NCI-H1930 (cell line): ENCODE results near the gene SLC6A2.

ENCODE experiments used
- DNase-seq, 2 experiments: peaks; one replicate each; lab custom pipeline; 2025; lab: John Stamatoyannopoulos, UW

The SLC6A2 gene

DNA sequence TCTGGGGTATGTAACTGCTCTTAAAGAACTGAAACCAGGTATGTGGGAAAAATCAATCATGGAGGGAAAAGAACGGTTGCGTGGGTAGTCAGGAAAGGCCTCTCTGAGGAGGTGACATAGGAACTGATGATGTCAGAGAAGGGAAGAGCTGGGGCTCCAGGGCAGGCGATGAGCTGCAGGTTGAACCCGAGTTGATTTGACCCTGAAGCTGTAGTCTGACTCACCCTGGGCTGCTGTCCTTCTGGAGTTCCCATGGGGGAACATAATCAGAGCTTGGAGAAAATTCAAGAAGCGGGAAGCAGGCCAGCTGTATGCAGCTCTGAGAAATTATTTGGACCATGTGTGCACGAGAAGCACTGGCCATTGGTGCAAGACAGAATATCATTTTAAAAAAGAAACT, 16.7 kb downstream of the SLC6A2 start:
- DNase-seq: no peak

DNA sequence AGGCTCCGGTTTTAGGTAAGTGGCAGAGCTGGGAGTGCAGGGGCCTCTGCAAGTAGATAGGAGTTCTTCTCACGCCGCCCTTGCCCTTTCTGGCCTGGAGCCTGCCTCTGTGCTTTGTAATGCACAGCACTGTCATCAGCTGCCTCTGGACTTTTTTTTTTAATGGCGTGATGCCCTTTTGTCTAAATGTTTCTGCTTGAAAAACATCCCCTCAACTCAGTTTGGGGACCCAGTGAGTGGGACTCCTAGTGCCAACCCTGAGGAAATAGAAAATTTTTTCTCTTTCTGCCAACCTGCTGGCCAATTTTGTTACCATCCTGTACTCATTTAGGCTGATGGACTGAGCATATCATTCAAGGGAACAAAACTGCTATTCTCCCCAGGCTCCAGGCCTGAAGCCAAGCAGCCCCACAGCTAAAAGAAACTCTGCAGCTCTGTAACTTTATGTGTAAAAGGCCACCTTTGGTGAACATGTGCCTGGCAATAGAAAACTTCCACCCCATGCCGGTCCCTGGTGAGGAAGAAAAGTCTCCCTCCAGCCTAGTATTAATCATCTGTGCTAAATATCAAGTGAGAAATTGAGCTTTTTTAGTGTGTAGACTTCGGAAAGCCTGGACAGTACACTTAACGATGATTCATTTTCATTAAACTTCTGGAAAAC, 22.5 kb downstream of the SLC6A2 start:
- DNase-seq: no peak

DNA sequence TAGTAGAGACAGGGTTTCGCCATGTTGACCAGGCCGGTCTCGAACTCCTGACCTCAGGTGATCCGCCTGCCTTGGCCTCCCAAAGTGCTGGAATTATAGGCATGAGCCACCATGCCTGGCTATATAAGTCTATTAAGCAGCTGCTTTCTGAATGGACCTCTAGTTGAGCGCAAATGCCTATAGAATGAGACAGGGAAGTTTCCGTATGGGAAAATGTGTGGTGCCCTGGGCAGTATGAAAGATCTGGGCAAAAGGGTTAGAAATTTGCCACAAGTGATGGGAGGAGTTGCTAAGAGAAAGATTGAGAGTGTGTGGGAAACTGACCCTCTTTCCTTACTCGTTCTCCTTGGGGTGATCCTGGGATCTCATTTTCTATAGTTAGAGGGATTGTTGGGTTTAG, 26.3 kb downstream of the SLC6A2 start:
- no peak for DNase-seq

DNA sequence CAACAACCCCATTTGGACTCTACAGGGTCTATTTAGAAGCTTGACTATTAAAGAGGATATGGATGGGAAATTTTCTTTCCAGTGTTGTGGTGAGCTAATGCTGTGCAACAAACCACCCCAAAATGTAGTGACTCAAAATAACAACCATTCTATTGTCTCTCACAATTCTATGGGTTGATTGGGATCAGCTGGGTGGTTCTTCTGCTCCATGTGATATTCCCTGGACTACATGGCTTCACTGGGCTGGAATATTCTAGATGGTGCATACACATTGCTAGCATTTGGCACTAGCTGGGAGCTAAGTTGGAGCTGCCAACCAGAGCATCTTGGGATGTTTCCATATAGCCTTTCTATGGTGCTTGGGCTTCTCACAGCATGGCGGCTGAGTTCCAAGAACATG, 30.2 kb downstream of the SLC6A2 start:
- DNase-seq: no peak

DNA sequence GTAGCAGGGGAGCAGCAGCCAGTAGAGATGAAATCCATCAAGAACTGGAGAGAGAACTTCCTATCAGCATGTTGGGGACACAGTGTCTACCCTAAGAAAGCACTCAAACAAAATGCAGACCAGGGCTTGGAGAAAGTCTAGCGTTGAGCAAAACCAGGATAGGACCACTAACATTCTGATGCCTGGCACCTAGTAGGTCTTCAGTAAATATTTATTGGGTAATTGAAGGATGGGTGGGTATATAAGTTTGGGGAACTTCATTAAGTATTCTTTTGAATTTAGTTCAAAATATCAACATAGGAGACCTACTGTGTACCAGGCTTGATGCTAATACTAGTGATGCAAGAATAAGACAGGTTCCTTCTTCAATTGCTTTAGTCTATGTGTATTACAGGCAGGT, 30.9 kb downstream of the SLC6A2 start:
- no peak for DNase-seq

DNA sequence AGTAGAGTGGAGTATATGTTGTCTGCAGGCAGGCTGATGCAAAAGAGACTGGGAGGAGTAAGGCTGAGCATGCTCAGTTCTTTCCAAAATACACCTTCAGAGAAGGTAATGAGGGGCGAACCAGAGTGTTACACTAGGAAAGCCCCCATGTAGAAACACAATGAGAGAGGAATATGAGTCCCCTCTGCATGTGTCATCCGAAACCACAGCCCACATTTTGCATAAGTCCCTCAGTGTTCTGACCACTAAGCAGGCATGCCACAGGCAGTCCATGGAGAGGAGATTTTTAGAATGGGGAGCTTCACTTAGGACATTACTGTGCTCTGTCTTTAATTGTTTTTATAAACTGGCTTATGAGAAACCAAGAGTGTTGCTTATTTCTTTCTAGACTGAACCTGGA, 32.0 kb downstream of the SLC6A2 start:
- no peak for DNase-seq

DNA sequence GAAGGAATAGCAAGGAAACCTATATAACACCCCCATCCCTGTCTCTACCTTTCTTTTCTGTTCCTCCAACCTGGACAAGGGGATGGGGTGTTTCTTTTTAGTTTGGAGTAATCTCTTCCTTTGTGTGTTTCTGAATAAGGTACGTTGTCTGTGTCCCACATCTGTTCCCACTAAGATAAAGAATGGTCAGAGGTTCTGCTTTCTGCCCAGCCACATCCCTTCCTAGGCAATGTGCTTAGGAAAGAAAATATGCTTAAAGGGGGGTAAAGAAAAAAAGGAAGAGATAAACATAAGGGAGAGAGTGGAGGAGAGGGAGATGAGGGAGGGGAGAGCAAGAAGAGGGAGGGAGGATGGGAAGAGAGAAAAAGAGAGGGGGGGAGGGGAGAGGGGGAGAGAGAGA, 35.1 kb downstream of the SLC6A2 start:
- no peak for DNase-seq

DNA sequence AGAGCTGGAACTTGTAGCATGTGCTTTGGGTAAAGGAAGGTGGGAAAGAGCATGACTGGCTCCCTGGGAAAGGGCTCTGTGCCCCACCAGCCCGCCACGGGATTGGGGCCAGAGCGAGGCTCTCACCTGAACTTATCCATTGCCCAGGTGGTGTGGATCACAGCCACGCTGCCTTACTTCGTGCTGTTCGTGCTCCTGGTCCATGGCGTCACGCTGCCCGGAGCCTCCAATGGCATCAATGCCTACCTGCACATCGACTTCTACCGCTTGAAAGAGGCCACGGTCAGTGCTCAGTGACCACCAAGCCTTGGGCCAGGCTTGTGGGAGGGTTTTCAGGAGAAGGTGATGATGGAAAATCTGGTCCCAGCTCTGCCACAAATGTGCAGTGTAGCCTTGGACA, 36.0 kb downstream of the SLC6A2 start:
- no peak for DNase-seq

DNA sequence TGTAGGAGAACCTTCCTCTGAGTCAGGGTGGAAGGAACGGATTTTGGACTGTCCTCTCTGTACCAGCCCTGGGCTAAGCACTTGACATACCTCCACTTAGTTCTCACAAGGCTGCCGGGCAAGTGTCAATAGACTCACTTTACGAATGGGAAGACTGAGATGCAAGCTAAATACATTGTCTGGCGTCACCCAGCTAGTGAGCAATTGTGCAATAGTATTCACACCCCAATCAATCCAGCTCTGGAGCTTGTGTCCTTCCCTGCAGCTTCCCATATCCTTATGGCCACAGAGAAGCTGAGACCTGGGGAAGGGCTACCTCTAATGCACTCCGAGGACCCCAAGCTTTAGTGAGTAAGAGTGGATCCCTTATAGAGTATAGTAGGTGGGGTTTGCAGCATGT, 39.8 kb downstream of the SLC6A2 start:
- DNase-seq: no peak

DNA sequence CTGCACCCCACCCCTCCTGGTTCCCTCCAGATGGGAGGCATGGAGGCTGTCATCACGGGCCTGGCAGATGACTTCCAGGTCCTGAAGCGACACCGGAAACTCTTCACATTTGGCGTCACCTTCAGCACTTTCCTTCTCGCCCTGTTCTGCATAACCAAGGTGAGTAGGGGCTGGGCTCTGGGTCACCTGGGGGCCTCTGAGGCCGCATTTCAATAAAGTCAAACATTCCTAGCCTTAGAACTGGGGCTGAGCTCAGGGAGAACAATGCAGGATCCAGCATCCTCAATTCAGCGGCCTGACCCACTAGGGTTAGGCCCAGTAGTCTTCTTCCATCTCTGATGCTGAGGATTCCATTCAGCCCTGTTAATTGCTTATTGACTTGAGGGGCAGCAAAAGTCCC, 42.1 kb downstream of the SLC6A2 start:
- DNase-seq: no peak

DNA sequence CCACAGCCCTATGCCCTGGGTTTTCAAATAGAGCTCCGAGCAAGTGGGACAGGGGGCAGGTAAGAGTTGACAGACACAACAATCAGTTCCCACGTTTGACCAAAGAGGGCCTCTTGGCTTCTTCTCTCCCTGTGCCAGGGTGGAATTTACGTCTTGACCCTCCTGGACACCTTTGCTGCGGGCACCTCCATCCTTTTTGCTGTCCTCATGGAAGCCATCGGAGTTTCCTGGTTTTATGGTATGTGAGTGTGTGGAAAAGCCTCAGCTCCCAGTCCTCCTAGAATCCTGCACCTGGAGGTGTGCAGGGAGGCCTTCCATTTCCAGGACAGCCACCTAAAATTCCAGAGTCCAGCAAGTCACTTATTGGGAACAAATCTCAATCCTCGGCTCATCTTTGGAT, 42.5 kb downstream of the SLC6A2 start:
- DNase-seq: no peak

DNA sequence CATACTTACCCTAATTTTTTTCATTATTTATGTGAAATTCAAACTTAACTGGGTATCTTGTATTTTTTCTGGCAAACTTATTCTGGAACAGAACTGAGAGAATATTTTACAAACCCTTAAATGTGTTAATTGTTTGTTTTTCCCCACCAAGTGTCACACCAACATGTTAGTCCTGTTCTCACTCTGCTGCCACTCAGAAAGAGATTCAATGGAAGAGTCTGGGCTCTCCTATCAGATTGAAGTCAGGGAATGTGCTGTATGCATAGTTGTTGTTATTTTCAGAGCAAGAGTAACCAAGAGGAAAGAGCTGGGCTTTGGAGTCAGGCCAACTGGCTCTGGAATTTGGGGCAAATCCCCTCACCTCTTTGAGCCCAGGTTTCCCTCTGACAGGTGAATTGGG, 43.2 kb downstream of the SLC6A2 start:
- no peak for DNase-seq

DNA sequence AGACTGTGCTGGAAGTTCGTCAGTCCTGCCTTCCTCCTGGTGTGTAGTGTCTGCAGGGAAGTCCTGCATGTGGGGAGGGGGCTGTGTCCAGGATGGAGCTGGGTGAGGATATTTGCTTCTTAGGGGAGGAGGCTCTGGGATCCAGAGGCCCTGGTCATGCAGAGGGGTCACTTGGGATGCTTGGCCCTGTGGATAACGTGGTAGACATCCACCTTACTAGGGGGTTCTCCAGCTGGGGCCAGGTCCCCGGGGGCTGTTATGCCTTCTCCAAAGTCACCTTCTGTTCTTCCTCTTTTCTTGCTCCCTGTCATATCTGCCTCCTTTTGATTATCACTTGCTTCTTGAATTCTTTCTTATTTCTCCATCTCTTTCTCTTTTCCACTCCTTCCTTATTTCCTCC, 43.8 kb downstream of the SLC6A2 start:
- DNase-seq: no peak

DNA sequence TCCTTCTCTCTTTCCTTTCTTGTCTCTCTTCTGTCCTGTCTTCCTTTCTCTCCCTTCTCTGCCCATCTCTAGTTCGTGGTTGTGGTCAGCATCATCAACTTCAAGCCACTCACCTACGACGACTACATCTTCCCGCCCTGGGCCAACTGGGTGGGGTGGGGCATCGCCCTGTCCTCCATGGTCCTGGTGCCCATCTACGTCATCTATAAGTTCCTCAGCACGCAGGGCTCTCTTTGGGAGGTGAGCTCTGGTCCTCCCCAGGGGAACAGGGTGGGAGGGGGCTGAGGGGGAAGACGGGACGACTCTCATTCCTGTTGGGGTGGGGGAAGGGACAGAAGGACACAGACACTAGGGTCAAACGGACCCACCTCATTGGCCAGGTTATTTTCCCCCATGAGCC, 44.3 kb downstream of the SLC6A2 start:
- DNase-seq: no peak

DNA sequence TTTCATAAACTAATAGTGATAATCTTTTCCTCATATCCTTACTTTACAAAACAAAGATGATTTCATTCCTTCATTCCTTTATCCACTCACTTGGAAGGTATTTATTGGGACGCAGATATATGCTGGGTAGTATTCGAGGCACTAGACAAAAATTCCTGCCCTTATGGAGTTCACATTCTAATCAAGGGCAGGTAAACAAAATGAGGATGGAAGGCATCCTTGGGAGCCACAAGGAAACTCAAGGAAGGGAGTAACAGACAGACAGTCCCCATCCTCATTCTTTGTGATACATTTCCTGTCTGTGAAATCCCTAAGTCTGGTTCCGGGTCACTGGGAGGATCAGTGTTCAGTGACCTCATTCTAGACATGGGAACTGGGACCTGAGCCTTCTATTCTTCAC, 45.2 kb downstream of the SLC6A2 start:
- DNase-seq: no peak

DNA sequence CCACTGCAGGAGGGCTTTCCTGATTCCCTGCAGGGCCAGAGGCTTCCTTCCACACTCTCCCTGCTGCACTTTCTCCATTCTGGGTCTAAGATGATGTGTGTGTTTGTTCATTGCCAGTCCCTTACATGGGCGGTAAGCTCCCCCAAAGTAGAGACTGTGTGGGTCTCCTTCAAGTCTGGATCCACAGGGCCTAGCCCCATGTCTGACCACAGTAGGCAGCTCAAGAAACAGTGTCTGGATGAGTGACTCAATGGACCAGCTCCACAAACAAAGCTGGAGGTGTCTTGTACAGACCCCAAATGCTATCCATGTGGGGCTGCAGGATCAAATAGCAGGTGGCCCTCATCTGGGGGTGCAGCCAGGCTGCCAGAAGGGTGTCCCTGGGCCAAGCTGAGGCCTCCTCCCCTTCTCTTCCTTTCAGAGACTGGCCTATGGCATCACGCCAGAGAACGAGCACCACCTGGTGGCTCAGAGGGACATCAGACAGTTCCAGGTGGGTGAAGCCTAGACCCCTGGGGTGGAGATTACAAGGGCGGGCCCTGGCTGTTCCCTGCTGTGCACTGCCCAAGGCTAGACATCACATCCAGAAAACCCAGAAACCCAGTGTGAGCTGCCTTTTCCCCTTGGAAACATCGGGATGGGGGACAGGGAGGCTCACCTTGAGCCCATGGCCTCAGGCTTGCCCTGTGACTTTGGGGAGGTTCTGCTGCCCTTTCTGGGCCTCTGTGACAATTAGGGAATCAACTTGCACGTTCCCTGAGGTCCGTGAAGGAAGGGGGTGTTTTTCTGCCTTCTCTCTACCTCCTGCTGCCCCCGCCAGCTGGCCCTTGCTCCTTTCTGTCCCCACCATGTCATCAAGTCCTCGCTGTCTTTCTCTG, 45.9 kb downstream of the SLC6A2 start:
- DNase-seq: peak; percentile 9 to 53

DNA sequence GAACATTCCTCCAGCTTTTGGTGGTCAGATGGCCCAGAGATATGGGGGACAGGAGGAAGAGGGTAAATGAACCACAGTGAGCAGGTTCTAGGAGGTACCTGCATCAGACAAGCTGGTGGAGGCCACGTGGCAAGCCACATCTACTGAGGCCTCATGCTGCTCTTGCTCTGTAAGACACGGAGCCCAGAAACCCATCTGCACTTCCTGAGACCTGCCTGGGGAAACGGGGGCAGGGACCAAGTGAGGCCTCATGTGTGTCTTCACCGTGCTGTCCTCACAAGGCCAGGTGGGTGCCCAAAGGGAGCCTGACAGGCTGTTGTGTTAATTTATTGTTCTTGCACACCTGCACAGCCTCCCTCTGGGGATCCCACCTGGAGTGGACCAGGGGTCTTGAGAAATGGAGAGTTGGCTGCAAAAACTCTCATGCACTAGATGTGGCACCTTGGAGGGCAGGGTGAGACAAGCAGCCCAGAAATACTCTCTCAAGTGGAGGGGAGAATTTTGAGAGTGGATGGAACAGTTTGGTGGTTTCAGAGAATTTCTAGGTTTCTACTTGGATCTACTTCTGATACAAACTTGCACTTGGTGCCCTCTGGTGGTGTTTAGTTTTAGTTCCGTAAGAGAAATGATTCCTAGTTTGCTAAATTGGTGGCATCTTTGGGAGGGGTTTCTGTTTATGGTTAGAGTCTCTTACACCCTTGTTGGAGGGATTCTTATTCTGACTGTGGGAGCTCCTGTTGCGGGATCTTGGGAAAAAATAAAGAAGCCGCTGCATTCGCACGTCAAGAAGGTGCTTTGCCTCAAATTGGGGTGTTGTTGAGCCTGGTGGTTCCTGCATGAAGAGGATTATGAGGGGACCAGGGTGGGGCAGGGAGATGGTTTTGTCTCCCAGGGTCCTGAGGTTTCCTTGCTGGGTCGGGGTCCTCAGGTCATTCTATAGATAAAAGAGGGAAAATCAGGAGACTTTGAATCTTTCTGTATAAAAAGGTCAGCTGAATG, 47.5 kb downstream of the SLC6A2 start:
- DNase-seq: peak in 1 of 2 experiments; percentile 21

DNA sequence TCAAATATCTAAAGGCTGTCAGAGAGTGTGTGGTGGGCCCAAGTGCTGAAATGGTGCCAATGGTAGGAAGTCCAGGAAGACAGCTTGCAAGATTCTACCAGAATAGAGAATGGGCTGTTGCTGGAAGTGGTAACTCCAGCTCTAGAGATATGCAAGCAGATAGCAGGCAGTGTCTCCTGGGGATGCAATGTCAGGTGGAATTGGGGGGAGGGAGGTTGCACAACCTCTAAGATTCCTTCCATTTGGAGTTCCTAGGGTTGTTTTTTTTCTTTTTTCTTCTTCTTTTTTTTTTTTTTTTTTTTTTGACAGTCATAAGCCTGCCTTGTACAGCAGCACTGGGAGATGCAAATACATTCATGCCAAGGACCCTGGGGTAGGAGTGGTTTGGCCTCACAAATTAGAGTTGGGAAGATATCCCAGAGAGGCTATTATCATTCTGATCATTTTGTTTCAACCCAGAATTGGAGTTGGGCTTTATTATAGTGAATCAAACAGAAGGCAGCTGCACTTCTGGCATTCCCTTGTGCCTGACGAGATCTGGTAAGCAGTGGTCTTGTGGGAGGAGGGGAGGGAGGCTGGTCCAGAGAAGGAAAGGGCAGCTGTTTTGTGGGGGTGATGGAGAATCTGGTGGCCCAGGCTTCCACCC, 51.1 kb downstream of the SLC6A2 start:
- DNase-seq: no peak

DNA sequence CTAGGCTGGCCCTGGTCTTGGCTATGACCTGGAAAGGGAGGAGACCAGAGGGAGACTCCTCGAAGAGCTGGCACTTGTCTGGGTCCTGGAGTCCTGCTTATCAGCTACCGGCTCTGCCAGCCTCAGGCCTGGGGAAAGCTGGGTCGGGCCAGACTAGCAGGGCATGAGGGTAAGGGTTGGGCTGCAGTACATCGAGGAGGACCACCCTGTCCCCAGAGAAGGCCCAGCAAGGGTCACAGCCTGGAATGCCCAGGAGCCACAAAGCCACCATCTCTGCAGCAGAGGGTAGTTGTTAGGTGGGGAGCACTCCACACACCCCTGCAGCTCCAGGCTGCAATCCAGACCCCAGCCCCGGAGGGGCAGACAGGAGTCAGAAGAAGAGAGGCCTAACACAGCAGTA, 54.0 kb downstream of the SLC6A2 start:
- DNase-seq: no peak

DNA sequence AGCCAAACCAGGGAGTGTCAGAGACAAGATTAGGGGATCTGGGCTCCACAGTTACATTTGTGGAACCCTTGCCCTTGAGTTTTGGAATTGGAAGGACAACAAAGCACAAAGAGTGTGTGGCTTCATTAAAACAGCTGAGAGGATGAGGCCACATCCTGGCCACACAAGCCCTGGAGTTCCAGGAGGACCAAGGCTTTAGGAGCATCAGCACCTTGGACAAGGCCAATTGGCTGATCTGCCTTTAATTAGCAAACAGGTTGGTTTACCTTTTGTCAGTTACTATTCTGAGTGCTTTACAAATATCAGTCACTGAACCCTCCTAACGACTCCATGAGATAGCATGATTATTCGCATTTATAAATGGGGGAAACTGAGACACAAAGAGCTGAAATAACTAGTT, 54.7 kb downstream of the SLC6A2 start:
- no peak for DNase-seq

DNA sequence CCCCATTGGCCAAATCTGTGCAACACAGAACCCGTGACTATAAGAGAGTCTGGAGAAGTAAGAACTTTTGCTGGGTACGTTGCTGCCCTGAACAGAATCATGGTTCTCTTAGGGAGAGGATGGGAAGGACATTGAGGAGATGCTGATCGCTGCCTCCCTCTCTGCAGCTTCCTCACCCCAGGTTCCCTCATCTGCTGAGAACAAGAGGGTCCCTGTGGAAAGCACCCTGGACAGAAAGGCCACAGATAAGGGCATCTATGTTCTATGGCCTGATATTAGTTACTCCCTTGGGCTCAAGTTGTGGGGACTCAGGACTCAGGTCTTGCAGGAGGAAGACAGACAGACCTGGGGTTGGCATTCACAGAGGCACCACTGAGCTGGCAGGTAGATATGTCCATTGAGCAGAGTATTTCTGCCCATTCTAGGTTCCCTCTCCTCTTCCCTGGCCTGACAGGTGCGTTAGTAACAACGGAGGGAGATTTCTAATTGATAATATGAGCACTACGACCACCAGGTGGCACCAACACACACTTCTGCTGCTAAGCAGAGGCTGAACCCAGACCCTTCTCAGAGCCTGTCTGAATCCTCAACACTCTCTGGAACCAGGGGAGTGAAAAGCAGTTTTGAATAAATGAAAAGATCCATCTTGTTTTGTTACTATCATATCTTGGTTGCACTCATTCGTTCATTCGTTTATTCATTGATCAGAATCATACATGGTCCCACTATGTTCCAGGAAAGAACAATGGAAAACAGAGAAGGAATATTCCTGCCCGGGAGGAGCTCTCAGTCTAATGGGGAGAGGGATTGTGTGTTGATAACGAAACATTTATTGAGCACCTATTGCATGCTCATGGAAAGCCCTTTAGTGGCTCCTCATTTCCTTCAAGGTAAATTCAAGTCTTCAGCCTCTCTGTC, 56.4 kb downstream of the SLC6A2 start:
- DNase-seq: peak; percentile 7 to 54
